Loucy (cell line): ENCODE data around the gene EMX2.

Source experiments
- EZH2phosphoT487 ChIP-seq: fragments of 200-600 bp; IDR thresholded peaks from 2 replicates; pipeline ENCODE4 v1.6.1; 2018; ENCODE audit warnings: antibody characterized with exemption, mild to moderate bottlenecking, moderate library complexity, borderline replicate concordance
- TF ChIP-seq, protein P1 (sequence below): fragments of 200-600 bp; sonication (generic); conservative IDR thresholded peaks from 2 replicates; pipeline ENCODE4 v1.5.1; 2014; ENCODE audit warnings: mild to moderate bottlenecking, antibody characterized with exemption, low read length

GRCh38 chr10:117550076-117550475 is 7.5 kb downstream of the EMX2 start:
- TF ChIP-seq, protein P1, sequence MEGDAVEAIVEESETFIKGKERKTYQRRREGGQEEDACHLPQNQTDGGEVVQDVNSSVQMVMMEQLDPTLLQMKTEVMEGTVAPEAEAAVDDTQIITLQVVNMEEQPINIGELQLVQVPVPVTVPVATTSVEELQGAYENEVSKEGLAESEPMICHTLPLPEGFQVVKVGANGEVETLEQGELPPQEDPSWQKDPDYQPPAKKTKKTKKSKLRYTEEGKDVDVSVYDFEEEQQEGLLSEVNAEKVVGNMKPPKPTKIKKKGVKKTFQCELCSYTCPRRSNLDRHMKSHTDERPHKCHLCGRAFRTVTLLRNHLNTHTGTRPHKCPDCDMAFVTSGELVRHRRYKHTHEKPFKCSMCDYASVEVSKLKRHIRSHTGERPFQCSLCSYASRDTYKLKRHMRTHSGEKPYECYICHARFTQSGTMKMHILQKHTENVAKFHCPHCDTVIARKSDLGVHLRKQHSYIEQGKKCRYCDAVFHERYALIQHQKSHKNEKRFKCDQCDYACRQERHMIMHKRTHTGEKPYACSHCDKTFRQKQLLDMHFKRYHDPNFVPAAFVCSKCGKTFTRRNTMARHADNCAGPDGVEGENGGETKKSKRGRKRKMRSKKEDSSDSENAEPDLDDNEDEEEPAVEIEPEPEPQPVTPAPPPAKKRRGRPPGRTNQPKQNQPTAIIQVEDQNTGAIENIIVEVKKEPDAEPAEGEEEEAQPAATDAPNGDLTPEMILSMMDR, result no peak
- no peak for TF ChIP-seq EZH2phosphoT487
